ENCODE results near the gene TNKS2. TPM values are rescaled to one million over a fixed set of nuclear protein-coding genes. Genes with fewer than 3 reads are reported as not detected.
"Not testable (repeated sequence)": the region's sequence is repeated elsewhere in the genome, so short reads cannot be mapped to it uniquely, and the experiment has no call there.

The TNKS2 gene
- total RNA-seq (85.4 TPM), polyA plus RNA-seq (22.2 TPM)

GRCh38 chr10:91797874-91798648, at the start of gene TNKS2:
Gene TNKS2 (plus strand): TSS chr10:91798426. CDS start chr10:91798691, 265 bp downstream.
- under 1% methylated on average over 64 of the region's 64 CpGs for WGBS
- no peaks in the 10 kb centered on the region for H3K4me1 ChIP-seq (ENCODE audit: insufficient read depth)
- peak; percentile 85 for DNase-seq (ENCODE audit: extremely low spot score)

GRCh38 chr10:91749592-91749991, 48.6 kb upstream of the TNKS2 start:
- DNase-seq (ENCODE audit: extremely low spot score); H3K36me3 ChIP-seq (ENCODE audit: insufficient read depth); H3K4me1 ChIP-seq (ENCODE audit: insufficient read depth); H3K4me3 ChIP-seq (ENCODE audit: low read depth, low read length); H3K27ac ChIP-seq (ENCODE audit: low read depth): not testable (repeated sequence)
- WGBS = 92% methylated on average over 20 of the region's 20 CpGs

More at GRCh38 chr10:91797874-91798648, at the start of gene TNKS2:
- no peaks in the 10 kb centered on the region for H3K36me3 ChIP-seq (ENCODE audit: insufficient read depth)
- H3K4me3 ChIP-seq (ENCODE audit: low read depth, low read length) = peak within 1 kb of the TSS; percentile 90
- H3K27ac ChIP-seq (ENCODE audit: low read depth) = peak within 1 kb of the TSS; percentile 98

- no peak overlapping the region for H3K27ac ChIP-seq (ENCODE audit: low read depth)
- WGBS = 72% methylated on average over 2 of the region's 2 CpGs
- no peak for DNase-seq (ENCODE audit: extremely low spot score)
- no peak overlapping the region for H3K4me3 ChIP-seq (ENCODE audit: low read depth, low read length)
- H3K4me1 ChIP-seq (ENCODE audit: insufficient read depth) = no peaks in the 10 kb centered on the region
- no peaks in the 10 kb centered on the region for H3K36me3 ChIP-seq (ENCODE audit: insufficient read depth)
Observed at GRCh38 chr10:91756286-91756685, 41.9 kb upstream of the TNKS2 start.

GRCh38 chr10:91758303-91759146, 39.7 kb upstream of the TNKS2 start:
- no peaks in the 10 kb centered on the region for H3K36me3 ChIP-seq (ENCODE audit: insufficient read depth)
- H3K4me3 ChIP-seq (ENCODE audit: low read depth, low read length) = no peak overlapping the region
- WGBS = 63% methylated on average over 3 of the region's 3 CpGs
- peak; percentile 35 for DNase-seq (ENCODE audit: extremely low spot score)
- H3K27ac ChIP-seq (ENCODE audit: low read depth) = no peak overlapping the region
- no peaks in the 10 kb centered on the region for H3K4me1 ChIP-seq (ENCODE audit: insufficient read depth)

- Histone ChIP-seq H3K27ac (ENCODE audit: low read depth) (no peak overlapping the region), H3K36me3 (ENCODE audit: insufficient read depth) (no peaks in the 10 kb centered on the region), H3K4me3 (ENCODE audit: low read depth, low read length) (no peak overlapping the region), H3K4me1 (ENCODE audit: insufficient read depth) (no peaks in the 10 kb centered on the region)
- DNase-seq (ENCODE audit: extremely low spot score) = no peak
- WGBS = 79% methylated on average over 5 of the region's 5 CpGs
Observed at GRCh38 chr10:91759581-91759986, 38.6 kb upstream of the TNKS2 start.

- DNase-seq (ENCODE audit: extremely low spot score) = no peak
- 61% methylated on average over 1 of the region's 1 CpG for WGBS
- H3K27ac ChIP-seq (ENCODE audit: low read depth) = no peak overlapping the region
Observed at GRCh38 chr10:91761721-91762120, 36.5 kb upstream of the TNKS2 start.

GRCh38 chr10:91762878-91763277, 35.3 kb upstream of the TNKS2 start:
- Histone ChIP-seq H3K36me3 (ENCODE audit: insufficient read depth) (no peaks in the 10 kb centered on the region), H3K4me3 (ENCODE audit: low read depth, low read length) (no peak overlapping the region), H3K4me1 (ENCODE audit: insufficient read depth) (no peaks in the 10 kb centered on the region), H3K27ac (ENCODE audit: low read depth) (no peak overlapping the region)
- no peak for DNase-seq (ENCODE audit: extremely low spot score)
- 78% methylated on average over 1 of the region's 1 CpG for WGBS

More at GRCh38 chr10:91761721-91762120, 36.5 kb upstream of the TNKS2 start:
- Histone ChIP-seq H3K36me3 (ENCODE audit: insufficient read depth) (no peaks in the 10 kb centered on the region), H3K4me3 (ENCODE audit: low read depth, low read length) (no peak overlapping the region), H3K4me1 (ENCODE audit: insufficient read depth) (no peaks in the 10 kb centered on the region)

GRCh38 chr10:91766676-91767075, 31.6 kb upstream of the TNKS2 start:
- H3K4me3 ChIP-seq (ENCODE audit: low read depth, low read length) = no peak overlapping the region
- no peak overlapping the region for H3K27ac ChIP-seq (ENCODE audit: low read depth)
- H3K36me3 ChIP-seq (ENCODE audit: insufficient read depth) = no peaks in the 10 kb centered on the region
- H3K4me1 ChIP-seq (ENCODE audit: insufficient read depth) = no peaks in the 10 kb centered on the region
- WGBS = 91% methylated on average over 7 of the region's 7 CpGs
- DNase-seq (ENCODE audit: extremely low spot score) = no peak

- 93% methylated on average over 3 of the region's 3 CpGs for WGBS
Observed at GRCh38 chr10:91768123-91768522, 30.1 kb upstream of the TNKS2 start.

GRCh38 chr10:91771907-91772306, 26.3 kb upstream of the TNKS2 start:
- no peaks in the 10 kb centered on the region for H3K4me1 ChIP-seq (ENCODE audit: insufficient read depth)
- H3K36me3 ChIP-seq (ENCODE audit: insufficient read depth) = no peaks in the 10 kb centered on the region
- H3K4me3 ChIP-seq (ENCODE audit: low read depth, low read length) = no peak overlapping the region
- DNase-seq (ENCODE audit: extremely low spot score) = no peak
- 66% methylated on average over 1 of the region's 1 CpG for WGBS
- H3K27ac ChIP-seq (ENCODE audit: low read depth) = no peak overlapping the region

More at GRCh38 chr10:91768123-91768522, 30.1 kb upstream of the TNKS2 start:
- Histone ChIP-seq H3K27ac (ENCODE audit: low read depth) (no peak overlapping the region), H3K36me3 (ENCODE audit: insufficient read depth) (no peaks in the 10 kb centered on the region), H3K4me3 (ENCODE audit: low read depth, low read length) (no peak overlapping the region), H3K4me1 (ENCODE audit: insufficient read depth) (no peaks in the 10 kb centered on the region)
- no peak for DNase-seq (ENCODE audit: extremely low spot score)

- no peak overlapping the region for H3K27ac ChIP-seq (ENCODE audit: low read depth)
- WGBS = 82% methylated on average over 2 of the region's 2 CpGs
- H3K36me3 ChIP-seq (ENCODE audit: insufficient read depth) = no peaks in the 10 kb centered on the region
- DNase-seq (ENCODE audit: extremely low spot score) = no peak
- H3K4me3 ChIP-seq (ENCODE audit: low read depth, low read length) = no peak overlapping the region
- H3K4me1 ChIP-seq (ENCODE audit: insufficient read depth) = no peaks in the 10 kb centered on the region
Observed at GRCh38 chr10:91772461-91772860, 25.8 kb upstream of the TNKS2 start.

- H3K27ac ChIP-seq (ENCODE audit: low read depth) = no peak overlapping the region
- no peaks in the 10 kb centered on the region for H3K4me1 ChIP-seq (ENCODE audit: insufficient read depth)
- no peak overlapping the region for H3K4me3 ChIP-seq (ENCODE audit: low read depth, low read length)
- WGBS = 85% methylated on average over 1 of the region's 1 CpG
- DNase-seq (ENCODE audit: extremely low spot score) = no peak
- no peaks in the 10 kb centered on the region for H3K36me3 ChIP-seq (ENCODE audit: insufficient read depth)
Observed at GRCh38 chr10:91772869-91773268, 25.4 kb upstream of the TNKS2 start.

GRCh38 chr10:91774571-91774970, 23.7 kb upstream of the TNKS2 start:
- no peak for DNase-seq (ENCODE audit: extremely low spot score)
- Histone ChIP-seq H3K36me3 (ENCODE audit: insufficient read depth) (no peaks in the 10 kb centered on the region), H3K4me1 (ENCODE audit: insufficient read depth) (no peaks in the 10 kb centered on the region), H3K4me3 (ENCODE audit: low read depth, low read length) (no peak overlapping the region), H3K27ac (ENCODE audit: low read depth) (no peak overlapping the region)
- WGBS = 90% methylated on average over 2 of the region's 2 CpGs

- WGBS = 82% methylated on average over 2 of the region's 2 CpGs
- DNase-seq (ENCODE audit: extremely low spot score) = no peak
- Histone ChIP-seq H3K27ac (ENCODE audit: low read depth) (no peak overlapping the region), H3K36me3 (ENCODE audit: insufficient read depth) (no peaks in the 10 kb centered on the region), H3K4me1 (ENCODE audit: insufficient read depth) (no peaks in the 10 kb centered on the region), H3K4me3 (ENCODE audit: low read depth, low read length) (no peak overlapping the region)
Observed at GRCh38 chr10:91775731-91776130, 22.5 kb upstream of the TNKS2 start.

Measured in urinary bladder (tissue), 4 donors.